A549 (cell line): ENCODE measurements around the gene TAF1.
"Not testable (repeated sequence)": the region's sequence is repeated elsewhere in the genome, so short reads cannot be mapped to it uniquely, and the experiment has no call there.

Experiments used
- EP300 ChIP-seq, 2 experiments: fragments of >200 bp; sonication (Bioruptor Twin); formaldehyde crosslinking; IDR thresholded peaks; 2 replicates in 1 of 2; 3 replicates in 1 of 2; pipeline ENCODE4 v1.6.1; 2016 to 2017
- JUN ChIP-seq, 2 experiments: fragments of >200 bp; sonication (Bioruptor Twin); formaldehyde crosslinking; IDR thresholded peaks; 2 replicates in 1 of 2; 3 replicates in 1 of 2; pipeline ENCODE4 v1.6.1; 2016 to 2017
- KDM1A ChIP-seq: fragments of 200-600 bp; sonication (generic); IDR thresholded peaks from 2 replicates; pipeline ENCODE4 v1.6.1; 2016; ENCODE audit warnings: low read depth, mild to moderate bottlenecking
- POLR2A ChIP-seq: IDR thresholded peaks from 2 replicates; pipeline ENCODE4 v1.6.1; 2012; ENCODE audit warnings: mild to moderate bottlenecking, low read length
- RFX5 ChIP-seq: fragments of 450-650 bp; IDR thresholded peaks from 2 replicates; pipeline ENCODE4 v1.7.1; 2014; ENCODE audit warnings: antibody characterized with exemption, mild to moderate bottlenecking, moderate library complexity
- TF ChIP-seq, protein P1 (sequence below): fragments of >200 bp; sonication (Bioruptor Twin); formaldehyde crosslinking; IDR thresholded peaks from 3 replicates; pipeline ENCODE4 v1.5.1; 2016
- TF ChIP-seq, protein P2 (sequence below): fragments of >200 bp; sonication (Bioruptor Twin); formaldehyde crosslinking; IDR thresholded peaks from 3 replicates; pipeline ENCODE4 v1.6.1; 2016
- TF ChIP-seq, protein P3 (sequence below): IDR thresholded peaks from 2 replicates; pipeline ENCODE4 v1.6.1; 2012
- TF ChIP-seq, protein P4 (sequence below): fragments of 450-650 bp; IDR thresholded peaks from 2 replicates; pipeline ENCODE4 v1.6.1; 2014; ENCODE audit warnings: antibody characterized with exemption
- TF ChIP-seq, protein P5 (sequence below): fragments of 250-450 bp; sonication (Bioruptor Pico); IDR thresholded peaks from 2 replicates; pipeline ENCODE4 v1.5.0; 2021; ENCODE audit warnings: mild to moderate bottlenecking, moderate library complexity, borderline replicate concordance

DNA sequence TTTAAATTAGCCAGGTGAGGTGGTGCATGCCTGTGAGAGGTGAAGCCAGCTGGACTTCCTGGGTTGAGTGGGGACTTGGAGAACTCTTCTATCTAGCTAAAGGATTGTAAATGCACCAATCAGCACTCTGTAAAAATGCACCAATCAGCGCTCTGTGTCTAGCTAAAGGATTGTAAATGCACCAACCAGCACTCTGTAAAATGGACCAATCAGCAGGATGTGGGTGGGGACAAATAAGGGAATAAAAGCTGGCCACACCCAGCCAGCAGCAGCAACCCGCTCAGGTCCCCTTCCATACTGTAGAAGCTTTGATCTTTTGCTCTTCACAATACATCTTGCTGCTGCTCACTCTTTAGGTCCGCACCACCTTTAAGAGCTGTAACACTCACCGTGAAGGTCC lies 147.6 kb downstream of the TAF1 start:
- not testable (repeated sequence) for TF ChIP-seq RFX5; JUN (IDR thresholded peaks at IDR 0.05); KDM1A; EP300 (IDR thresholded peaks at IDR 0.05); POLR2A
- TF ChIP-seq, protein P1, sequence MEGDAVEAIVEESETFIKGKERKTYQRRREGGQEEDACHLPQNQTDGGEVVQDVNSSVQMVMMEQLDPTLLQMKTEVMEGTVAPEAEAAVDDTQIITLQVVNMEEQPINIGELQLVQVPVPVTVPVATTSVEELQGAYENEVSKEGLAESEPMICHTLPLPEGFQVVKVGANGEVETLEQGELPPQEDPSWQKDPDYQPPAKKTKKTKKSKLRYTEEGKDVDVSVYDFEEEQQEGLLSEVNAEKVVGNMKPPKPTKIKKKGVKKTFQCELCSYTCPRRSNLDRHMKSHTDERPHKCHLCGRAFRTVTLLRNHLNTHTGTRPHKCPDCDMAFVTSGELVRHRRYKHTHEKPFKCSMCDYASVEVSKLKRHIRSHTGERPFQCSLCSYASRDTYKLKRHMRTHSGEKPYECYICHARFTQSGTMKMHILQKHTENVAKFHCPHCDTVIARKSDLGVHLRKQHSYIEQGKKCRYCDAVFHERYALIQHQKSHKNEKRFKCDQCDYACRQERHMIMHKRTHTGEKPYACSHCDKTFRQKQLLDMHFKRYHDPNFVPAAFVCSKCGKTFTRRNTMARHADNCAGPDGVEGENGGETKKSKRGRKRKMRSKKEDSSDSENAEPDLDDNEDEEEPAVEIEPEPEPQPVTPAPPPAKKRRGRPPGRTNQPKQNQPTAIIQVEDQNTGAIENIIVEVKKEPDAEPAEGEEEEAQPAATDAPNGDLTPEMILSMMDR: not testable (repeated sequence)
- TF ChIP-seq, protein P2, sequence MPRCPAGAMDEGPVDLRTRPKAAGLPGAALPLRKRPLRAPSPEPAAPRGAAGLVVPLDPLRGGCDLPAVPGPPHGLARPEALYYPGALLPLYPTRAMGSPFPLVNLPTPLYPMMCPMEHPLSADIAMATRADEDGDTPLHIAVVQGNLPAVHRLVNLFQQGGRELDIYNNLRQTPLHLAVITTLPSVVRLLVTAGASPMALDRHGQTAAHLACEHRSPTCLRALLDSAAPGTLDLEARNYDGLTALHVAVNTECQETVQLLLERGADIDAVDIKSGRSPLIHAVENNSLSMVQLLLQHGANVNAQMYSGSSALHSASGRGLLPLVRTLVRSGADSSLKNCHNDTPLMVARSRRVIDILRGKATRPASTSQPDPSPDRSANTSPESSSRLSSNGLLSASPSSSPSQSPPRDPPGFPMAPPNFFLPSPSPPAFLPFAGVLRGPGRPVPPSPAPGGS: not testable (repeated sequence)
- TF ChIP-seq, protein P3, sequence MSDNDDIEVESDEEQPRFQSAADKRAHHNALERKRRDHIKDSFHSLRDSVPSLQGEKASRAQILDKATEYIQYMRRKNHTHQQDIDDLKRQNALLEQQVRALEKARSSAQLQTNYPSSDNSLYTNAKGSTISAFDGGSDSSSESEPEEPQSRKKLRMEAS: not testable (repeated sequence)
- TF ChIP-seq, protein P4, sequence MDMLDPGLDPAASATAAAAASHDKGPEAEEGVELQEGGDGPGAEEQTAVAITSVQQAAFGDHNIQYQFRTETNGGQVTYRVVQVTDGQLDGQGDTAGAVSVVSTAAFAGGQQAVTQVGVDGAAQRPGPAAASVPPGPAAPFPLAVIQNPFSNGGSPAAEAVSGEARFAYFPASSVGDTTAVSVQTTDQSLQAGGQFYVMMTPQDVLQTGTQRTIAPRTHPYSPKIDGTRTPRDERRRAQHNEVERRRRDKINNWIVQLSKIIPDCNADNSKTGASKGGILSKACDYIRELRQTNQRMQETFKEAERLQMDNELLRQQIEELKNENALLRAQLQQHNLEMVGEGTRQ: not testable (repeated sequence)
- TF ChIP-seq, protein P5, sequence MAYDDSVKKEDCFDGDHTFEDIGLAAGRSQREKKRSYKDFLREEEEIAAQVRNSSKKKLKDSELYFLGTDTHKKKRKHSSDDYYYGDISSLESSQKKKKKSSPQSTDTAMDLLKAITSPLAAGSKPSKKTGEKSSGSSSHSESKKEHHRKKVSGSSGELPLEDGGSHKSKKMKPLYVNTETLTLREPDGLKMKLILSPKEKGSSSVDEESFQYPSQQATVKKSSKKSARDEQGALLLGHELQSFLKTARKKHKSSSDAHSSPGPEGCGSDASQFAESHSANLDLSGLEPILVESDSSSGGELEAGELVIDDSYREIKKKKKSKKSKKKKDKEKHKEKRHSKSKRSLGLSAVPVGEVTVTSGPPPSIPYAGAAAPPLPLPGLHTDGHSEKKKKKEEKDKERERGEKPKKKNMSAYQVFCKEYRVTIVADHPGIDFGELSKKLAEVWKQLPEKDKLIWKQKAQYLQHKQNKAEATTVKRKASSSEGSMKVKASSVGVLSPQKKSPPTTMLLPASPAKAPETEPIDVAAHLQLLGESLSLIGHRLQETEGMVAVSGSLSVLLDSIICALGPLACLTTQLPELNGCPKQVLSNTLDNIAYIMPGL: not testable (repeated sequence)
